ENCODE measurements around the gene BOLL.
"Not testable (repeated sequence)": the region's sequence is repeated elsewhere in the genome, so short reads cannot be mapped to it uniquely, and the experiment has no call there.

GRCh38 chr2:197695971-197696370 is 89.1 kb downstream of the BOLL start:
- not testable (repeated sequence) for TF ChIP-seq CTCF (conservative IDR thresholded peaks at IDR 0.05); EZH2 (IDR thresholded peaks at IDR 0.05; ENCODE audit: low read depth)

Data from PC-9 (cell line).